Measurements from ENCODE around the gene NR5A2. TPM values are rescaled to one million over a fixed set of nuclear protein-coding genes. Genes with fewer than 3 reads are reported as not detected.

Gene NR5A2
- total RNA-seq = not detected in 2 replicates

DNA sequence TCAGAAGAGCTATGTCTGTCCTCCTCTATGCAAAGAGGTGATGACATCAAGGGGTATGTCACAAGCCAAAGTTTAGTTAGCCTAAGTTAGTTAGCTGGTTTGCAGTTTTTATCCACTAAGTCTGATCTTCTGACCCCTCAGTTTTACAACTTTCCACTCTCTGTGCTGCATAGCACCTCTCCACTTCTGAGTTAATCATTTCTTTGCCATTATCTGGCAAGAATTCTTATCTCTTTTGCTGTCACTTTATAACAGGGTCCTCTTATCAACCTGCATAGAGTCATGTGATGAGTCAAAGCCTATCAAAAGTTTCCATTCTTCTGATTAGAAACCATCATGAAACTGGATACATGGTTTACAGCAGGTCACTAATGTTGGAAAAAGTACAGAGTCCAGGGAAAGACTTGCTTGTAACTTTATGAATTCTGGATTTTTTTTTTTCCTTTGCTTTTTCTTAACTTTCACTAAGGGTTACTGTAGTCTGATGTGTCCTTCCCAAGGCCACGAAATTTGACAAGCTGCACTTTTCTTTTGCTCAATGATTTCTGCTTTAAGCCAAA lies at the start of gene NR5A2:
TSS of gene NR5A2 (plus strand) at position 447 of the 560 bp plus-strand sequence. CDS start 138 bp downstream, outside the sequence.
- TF ChIP-seq, protein P1, sequence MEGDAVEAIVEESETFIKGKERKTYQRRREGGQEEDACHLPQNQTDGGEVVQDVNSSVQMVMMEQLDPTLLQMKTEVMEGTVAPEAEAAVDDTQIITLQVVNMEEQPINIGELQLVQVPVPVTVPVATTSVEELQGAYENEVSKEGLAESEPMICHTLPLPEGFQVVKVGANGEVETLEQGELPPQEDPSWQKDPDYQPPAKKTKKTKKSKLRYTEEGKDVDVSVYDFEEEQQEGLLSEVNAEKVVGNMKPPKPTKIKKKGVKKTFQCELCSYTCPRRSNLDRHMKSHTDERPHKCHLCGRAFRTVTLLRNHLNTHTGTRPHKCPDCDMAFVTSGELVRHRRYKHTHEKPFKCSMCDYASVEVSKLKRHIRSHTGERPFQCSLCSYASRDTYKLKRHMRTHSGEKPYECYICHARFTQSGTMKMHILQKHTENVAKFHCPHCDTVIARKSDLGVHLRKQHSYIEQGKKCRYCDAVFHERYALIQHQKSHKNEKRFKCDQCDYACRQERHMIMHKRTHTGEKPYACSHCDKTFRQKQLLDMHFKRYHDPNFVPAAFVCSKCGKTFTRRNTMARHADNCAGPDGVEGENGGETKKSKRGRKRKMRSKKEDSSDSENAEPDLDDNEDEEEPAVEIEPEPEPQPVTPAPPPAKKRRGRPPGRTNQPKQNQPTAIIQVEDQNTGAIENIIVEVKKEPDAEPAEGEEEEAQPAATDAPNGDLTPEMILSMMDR (conservative IDR thresholded peaks at IDR 0.05; ENCODE audit: low read depth, low read length) = no peak
- H3K4me3 ChIP-seq (ENCODE audit: low read depth, low read length) = no peak within 1 kb of the TSS
- DNase-seq (ENCODE audit: low read depth) = no peak

DNA sequence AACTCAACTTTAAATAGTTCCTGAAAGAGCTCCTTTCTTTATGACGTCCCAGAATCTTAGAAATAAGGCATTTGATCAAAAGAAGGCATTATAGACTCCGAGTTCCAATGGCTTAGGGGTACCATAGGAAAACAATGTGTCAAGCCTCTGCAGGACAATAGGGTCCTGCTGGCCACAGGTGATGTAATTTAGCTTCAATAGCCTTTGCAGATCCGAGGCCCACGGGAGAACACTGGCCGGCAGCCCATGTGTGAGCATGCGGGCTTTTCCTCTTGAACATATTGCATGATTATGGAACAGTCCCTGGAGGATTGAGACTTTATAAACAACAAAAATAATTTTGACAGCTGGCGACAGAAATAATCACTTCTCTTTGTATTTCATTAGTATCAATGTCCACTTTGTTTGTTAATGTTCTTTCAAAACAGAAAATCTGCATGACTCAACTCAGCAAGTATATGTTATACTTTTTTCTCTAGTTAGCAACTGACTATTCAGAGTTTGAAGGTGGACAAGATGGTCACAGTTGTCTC lies 49.0 kb upstream of the NR5A2 start:
- H3K4me3 ChIP-seq (ENCODE audit: low read depth, low read length) = no peak overlapping the region
- no peak for DNase-seq (ENCODE audit: low read depth)
- TF ChIP-seq, protein P1 (conservative IDR thresholded peaks at IDR 0.05; ENCODE audit: low read depth, low read length) = no peak

DNA sequence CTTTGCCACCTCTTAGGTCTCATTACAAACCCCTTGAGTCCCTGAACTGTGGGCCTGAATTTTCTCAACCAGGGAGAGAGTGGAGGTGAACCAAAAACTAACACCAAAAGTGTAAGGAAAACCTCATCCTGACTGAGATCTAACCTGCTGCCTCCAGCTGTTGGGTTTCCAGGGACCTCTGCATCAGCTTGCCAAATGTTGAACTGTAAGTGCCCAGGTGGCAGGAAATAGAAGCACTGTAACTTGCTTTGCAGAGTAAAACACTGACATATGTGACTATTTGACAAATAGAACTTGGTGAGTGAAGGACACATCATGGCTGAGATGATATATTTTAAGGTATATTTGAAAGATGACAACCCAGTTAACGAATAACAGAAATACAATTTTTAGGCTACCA lies 48.4 kb upstream of the NR5A2 start:
- no peak overlapping the region for H3K4me3 ChIP-seq (ENCODE audit: low read depth, low read length)
- no peak for DNase-seq (ENCODE audit: low read depth)
- TF ChIP-seq, protein P1 (conservative IDR thresholded peaks at IDR 0.05; ENCODE audit: low read depth, low read length) = no peak

DNA sequence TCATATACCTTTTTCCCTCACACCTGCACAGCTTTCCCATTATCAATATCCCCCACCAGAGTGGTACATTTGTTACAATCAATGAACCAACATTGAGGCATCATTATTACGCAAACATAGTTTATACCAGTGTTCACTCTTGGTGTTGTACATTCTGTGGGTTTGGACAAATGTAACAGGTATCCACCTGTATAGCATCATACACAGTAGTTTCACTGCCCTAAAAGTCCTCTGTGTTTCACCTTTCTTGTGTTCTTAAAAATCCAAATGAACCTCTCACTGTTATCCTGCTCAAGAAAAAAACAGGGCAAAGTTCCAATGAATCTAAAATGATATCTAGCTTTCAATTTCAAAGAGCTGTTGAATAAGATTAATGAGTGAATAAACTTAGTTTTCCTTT lies 45.9 kb upstream of the NR5A2 start:
- DNase-seq (ENCODE audit: low read depth) = no peak
- H3K4me3 ChIP-seq (ENCODE audit: low read depth, low read length) = no peak overlapping the region
- TF ChIP-seq, protein P1 (conservative IDR thresholded peaks at IDR 0.05; ENCODE audit: low read depth, low read length) = no peak

DNA sequence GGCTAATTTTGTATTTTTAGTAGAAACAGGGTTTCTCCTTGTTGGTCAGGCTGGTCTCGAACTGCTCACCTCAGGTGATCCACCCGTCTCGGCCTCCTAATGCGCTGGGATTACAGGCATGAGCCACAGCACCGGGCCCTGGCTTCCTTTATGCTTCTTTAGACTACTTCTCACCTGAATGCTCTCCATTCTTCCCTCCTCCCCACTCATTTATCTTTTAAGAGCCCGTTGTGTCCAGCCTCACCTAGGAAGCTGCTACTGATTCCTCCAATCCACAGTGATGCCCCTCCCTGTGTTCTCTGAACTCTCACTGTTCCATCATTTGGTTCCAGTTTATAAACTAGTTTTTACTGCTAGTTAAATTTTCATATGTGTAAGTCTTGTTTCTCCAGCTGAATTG lies 44.9 kb upstream of the NR5A2 start:
- TF ChIP-seq, protein P1 (conservative IDR thresholded peaks at IDR 0.05; ENCODE audit: low read depth, low read length) = no peak
- DNase-seq (ENCODE audit: low read depth) = no peak

DNA sequence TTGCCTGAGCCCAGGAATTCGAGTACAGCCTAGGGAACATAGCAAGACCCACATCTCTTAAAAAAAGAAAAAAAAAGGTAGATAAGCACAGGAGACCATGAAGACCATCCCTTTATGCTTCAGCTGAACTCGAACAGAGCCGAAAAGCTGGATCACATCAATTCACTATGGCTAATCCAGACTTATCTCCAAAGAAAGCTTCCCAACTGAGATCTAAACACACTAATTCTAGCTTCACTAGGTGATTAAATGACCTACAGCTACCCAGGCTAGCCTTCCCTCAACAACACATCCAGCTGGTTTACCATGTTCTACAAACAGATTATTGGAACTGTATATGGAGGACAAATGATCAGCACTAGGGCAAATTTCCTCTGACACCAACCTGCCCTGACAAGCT lies 44.0 kb upstream of the NR5A2 start:
- no peak overlapping the region for H3K4me3 ChIP-seq (ENCODE audit: low read depth, low read length)
- DNase-seq (ENCODE audit: low read depth) = no peak
- TF ChIP-seq, protein P1 (conservative IDR thresholded peaks at IDR 0.05; ENCODE audit: low read depth, low read length) = no peak

More for the DNA sequence above, 44.9 kb upstream of the NR5A2 start:
- H3K4me3 ChIP-seq (ENCODE audit: low read depth, low read length) = no peak overlapping the region

DNA sequence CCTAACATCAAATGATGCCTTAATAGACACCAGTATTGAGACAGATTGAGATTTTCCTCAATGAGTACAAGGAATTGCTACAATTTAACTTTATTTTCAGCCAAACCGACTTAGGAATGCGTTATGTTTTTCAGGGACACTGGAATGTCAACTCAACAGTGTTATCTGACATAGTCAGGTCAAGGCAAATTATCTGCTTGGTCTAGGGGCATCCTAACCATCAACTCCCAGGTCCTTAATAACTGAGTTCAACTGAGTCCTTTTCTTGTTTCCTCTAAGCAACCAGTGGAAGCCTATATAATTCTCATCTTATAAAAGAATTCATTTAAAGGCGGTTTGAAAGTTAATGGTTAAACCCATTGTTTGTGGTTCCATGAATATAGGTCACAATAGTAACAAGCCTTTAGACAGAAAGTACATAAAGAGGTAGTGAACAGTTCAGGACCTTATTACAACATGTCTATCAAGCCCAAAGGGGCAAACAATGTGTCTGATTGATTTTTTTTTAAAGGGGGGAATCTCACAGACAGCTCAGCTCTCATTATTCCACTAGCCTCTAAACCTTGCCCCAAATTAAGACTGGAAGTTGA lies 32.3 kb upstream of the NR5A2 start:
- no peak overlapping the region for H3K4me3 ChIP-seq (ENCODE audit: low read depth, low read length)
- no peak for DNase-seq (ENCODE audit: low read depth)
- TF ChIP-seq, protein P1 (conservative IDR thresholded peaks at IDR 0.05; ENCODE audit: low read depth, low read length) = no peak
